SK-N-MC (cell line): ENCODE measurements around the gene COL4A5.

Source experiments
- EZH2 ChIP-seq: fragments of 200-600 bp; sonication (generic); IDR thresholded peaks from one replicate; pipeline ENCODE4 v1.6.1; 2017; ENCODE audit warnings: antibody characterized with exemption
- POLR2AphosphoS5 ChIP-seq: IDR thresholded peaks from 2 replicates; pipeline ENCODE4 v1.6.1; 2012; ENCODE audit warnings: mild to moderate bottlenecking, low read depth, low read length, borderline replicate concordance

GRCh38 chrX:108671526-108671925 is 231.9 kb downstream of the COL4A5 start:
- TF ChIP-seq POLR2AphosphoS5 (no peak), EZH2 (no peak)
